Heart left ventricle (tissue), 16 donors: ENCODE data around the gene MMP17. TPM values are rescaled to one million over a fixed set of nuclear protein-coding genes. Genes with fewer than 3 reads are reported as not detected.

ENCODE experiments used
- ATAC-seq, 4 donors: fragments of 200-7000 bp; cut with Tn5 transposase; one replicate each; pipeline ENCODE4 v1.9.1; 2020 to 2022; ENCODE audit warnings: moderate library complexity in 4 of 4, mild to moderate bottlenecking in 3 of 4, moderate number of reproducible peaks in 1 of 4
- DNase-seq, 5 donors: peaks; one replicate each; pipeline ENCODE4 v3.0.0-alpha.2; 2020
- H3K27ac ChIP-seq, 12 donors: fragments of 200-600 bp; sonication (generic) in 4 of 12; one replicate each; pipeline versions ENCODE4 v1.5.0 to v1.8.0; 2016 to 2022; ENCODE audit warnings: mild to moderate bottlenecking in 2 of 12
- H3K27me3 ChIP-seq, 9 donors: fragments of 200-600 bp; sonication (generic) in 2 of 9; one replicate each; pipeline versions ENCODE4 v1.5.1 to v1.8.0; 2016 to 2022; ENCODE audit warnings: mild to moderate bottlenecking in 3 of 9
- H3K36me3 ChIP-seq, 9 donors: fragments of 200-600 bp; sonication (generic) in 2 of 9; one replicate each; pipeline versions ENCODE4 v1.5.0 to v1.8.0; 2018 to 2022; ENCODE audit warnings: mild to moderate bottlenecking in 2 of 9
- H3K4me1 ChIP-seq, 12 donors: fragments of 200-600 bp; sonication (generic) in 4 of 12; one replicate each; pipeline versions ENCODE4 v1.5.0 to v1.8.0; 2016 to 2022; ENCODE audit warnings: mild to moderate bottlenecking in 3 of 12
- H3K4me3 ChIP-seq, 12 donors: fragments of 200-600 bp; sonication (generic) in 4 of 12; one replicate each; pipeline versions ENCODE4 v1.5.0 to v1.8.0; 2017 to 2022; ENCODE audit warnings: mild to moderate bottlenecking in 9 of 12, moderate library complexity in 4 of 12
- H3K9me3 ChIP-seq, 12 donors: fragments of 200-600 bp; sonication (generic) in 4 of 12; one replicate each; pipeline versions ENCODE4 v1.5.0 to v1.8.0; 2016 to 2022; ENCODE audit warnings: mild to moderate bottlenecking in 1 of 12
- POLR2A ChIP-seq, 2 donors: fragments of 450-650 bp; IDR thresholded peaks; one replicate each; pipeline ENCODE4 v1.6.1; 2017; ENCODE audit warnings: antibody characterized with exemption in 2 of 2, mild to moderate bottlenecking in 2 of 2, moderate library complexity in 2 of 2
- WGBS, 4 donors: extraction: QIAGEN DNeasy Blood & Tissue Kit in 2 of 4; methylation state at CpG; one replicate each; pipeline versions ENCODE4 v1.1.5 to v1.1.7; 2013 to 2018; 5-methylcytosine and 5-hydroxymethylcytosine counted together
- intact Hi-C, 10 donors: fragments of 100-400 bp; cut with DNase I; formaldehyde crosslinking; loops; one replicate each; pipeline versions ENCODE4 v1.11.1 to v1.14.2; 2022
- polyA plus RNA-seq, 2 donors: library from polyadenylated mRNA; stranded (reverse); fragments of 200-250 nt; gene quantifications; one replicate each; pipeline ENCODE4 v1.2.3, GENCODE V29; 2013
- total RNA-seq, 9 donors: library from RNA; depleted of rRNA in 2 of 9; stranded (reverse); fragments of >200 nt in 2 of 9; fragmentation: NEBNext Ultra II Directional in 3 of 9; extraction: Animal tissue kit (Norgen Biotek cat#: 25700) in 3 of 9; gene quantifications; one replicate each; pipeline versions ENCODE4 v1.1.0 to v1.2.4, GENCODE V29; 2016 to 2023
- TF ChIP-seq, protein P1 (sequence below), 12 donors: fragments of 200-600 bp; sonication (generic) in 4 of 12; IDR thresholded peaks; one replicate each; pipeline versions ENCODE4 v1.5.0 to v1.8.0; 2018 to 2022; ENCODE audit warnings: antibody characterized with exemption in 12 of 12, mild to moderate bottlenecking in 5 of 12
- donor health status: ischemic (EF 13 %, LVEDD 7.1; RV severe dilation, severe dysfunction).
- donor health status: healthy with polysubstance abuse.
- donor health status: DM: no; HTN: yes; CAD: no.
- donor health status: DM: no; HTN: no; CAD: no.
- donor health status: ischemic (EF 25% LVEDD 6.9; RV normal size, moderate dysfunction).
- donor health status: ischemic (EF 25% LVEDD 5.7; RV mildly dilated, moderate dysfunction).
- donor health status: healthy.
- donor health status: DM: yes; HTN: yes; CAD: no.
- donor health status: ischemic (EF 35%, LVEDD 5.7; RV mildly dilated, moderate dysfunction).
- donor health status: nonischemic (EF 11% LVEDD 7.7; RV severe dilation, severe dysfunction).
- donor health status: DM: yes; HTN: yes; CAD: no.
- donor health status: PGD.
- donor health status: ischemic (EF 29% LVEDD 5.4; RV normal size, mild dysfunction).
- donor health status: nonischemic (EF 23%, LVEDD 6.1; RV moderate dilation, normal function).

Gene MMP17
- total and polyA plus RNA-seq, 11 donors = 0.28 to 2.1 (median 1.2) TPM

DNA sequence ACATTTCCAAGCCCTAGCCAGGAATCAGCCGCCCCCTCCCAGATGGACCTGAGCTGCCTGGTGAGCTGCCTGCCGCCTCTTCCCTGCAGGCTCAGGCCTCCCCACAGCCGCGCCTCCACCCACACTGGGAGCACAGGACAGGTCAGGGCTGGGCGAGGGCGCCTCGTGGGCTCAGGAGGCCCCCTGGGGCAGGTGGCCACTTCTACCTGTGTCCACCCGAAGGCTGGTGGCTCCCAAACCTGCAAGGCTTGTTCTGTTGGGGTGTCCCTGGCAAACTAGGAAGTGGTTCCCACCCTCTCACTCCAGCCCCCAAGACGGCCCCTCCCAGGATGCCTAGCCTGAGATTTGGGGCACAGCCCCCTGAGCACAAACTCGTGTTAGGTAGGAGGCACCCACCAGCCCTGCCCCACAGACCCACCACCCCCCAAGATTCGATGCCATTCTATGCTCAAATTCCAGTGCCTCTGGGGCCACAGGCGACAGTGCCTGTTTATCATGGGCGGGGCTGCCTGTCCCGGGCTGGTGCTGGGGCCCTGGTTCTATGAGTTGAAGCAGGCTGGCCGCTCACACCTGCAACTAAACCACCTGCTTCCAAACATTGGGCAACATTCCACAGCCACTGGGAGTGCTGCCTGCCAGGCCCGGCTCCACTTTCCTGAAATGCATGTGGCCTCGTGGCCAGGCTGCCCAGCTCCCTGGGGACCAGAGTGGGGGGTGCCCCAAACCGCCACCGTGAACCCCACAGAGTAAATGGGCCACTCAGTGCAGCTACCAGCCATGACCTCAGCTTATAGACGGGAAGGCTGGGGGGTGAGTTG, 6.8 kb downstream of the MMP17 start:
- WGBS, 4 donors = 74 to 85% (median 75%) methylated on average over 7 to 20 of the region's 20 CpGs
- Histone ChIP-seq H3K4me1 (peaks cover 0 to 21% (median 13%) of the 10 kb centered on the region in 12 donors), H3K36me3 (no peaks in the 10 kb centered on the region), H3K9me3 (no peaks in the 10 kb centered on the region), H3K27me3 (peaks cover 3 to 53% (median 29%) of the 10 kb centered on the region in 9 donors), H3K4me3 (no peak overlapping the region), H3K27ac (no peak overlapping the region)
- TF ChIP-seq, protein P1, sequence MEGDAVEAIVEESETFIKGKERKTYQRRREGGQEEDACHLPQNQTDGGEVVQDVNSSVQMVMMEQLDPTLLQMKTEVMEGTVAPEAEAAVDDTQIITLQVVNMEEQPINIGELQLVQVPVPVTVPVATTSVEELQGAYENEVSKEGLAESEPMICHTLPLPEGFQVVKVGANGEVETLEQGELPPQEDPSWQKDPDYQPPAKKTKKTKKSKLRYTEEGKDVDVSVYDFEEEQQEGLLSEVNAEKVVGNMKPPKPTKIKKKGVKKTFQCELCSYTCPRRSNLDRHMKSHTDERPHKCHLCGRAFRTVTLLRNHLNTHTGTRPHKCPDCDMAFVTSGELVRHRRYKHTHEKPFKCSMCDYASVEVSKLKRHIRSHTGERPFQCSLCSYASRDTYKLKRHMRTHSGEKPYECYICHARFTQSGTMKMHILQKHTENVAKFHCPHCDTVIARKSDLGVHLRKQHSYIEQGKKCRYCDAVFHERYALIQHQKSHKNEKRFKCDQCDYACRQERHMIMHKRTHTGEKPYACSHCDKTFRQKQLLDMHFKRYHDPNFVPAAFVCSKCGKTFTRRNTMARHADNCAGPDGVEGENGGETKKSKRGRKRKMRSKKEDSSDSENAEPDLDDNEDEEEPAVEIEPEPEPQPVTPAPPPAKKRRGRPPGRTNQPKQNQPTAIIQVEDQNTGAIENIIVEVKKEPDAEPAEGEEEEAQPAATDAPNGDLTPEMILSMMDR (IDR thresholded peaks at IDR 0.05) = no peak
- no peak for TF ChIP-seq POLR2A (IDR thresholded peaks at IDR 0.05)
- ATAC-seq (no peak), DNase-seq (peak in 1 of 5 donors; percentile 61)
- intact Hi-C loops = loop anchor here in 7 of 10 donors (5.0 to 10.0 kb wide), 7 partner anchors 110 to 920 kb away; partner anchors contain the start of gene EP400 (in 4 of the 7)

DNA sequence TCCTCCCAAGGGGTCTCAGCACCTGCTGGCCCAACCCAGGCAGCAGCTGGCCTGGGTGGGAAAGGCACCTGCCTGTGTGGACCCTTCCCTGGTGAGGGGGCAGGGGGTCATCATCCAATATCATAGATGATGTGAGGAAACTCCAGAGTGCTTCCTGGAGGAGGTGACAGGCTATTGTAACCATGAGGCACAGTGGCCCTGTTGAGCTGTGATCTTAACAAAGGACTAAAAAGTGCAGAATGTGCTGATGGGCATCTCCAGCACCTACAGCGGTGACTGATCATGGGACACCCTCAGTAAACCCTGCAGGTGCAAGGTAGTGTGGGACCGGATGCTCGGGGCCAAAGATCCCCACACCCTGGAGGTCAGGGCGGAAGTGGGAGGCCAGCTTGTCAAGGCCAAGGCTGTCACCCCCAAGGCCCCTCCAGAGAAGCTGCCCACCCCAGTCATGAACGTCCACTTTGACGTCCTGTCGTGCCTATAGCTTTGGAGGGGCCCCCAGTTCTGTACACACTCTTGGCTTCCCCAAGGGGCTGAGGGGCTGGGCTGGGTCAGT, 7.5 kb downstream of the MMP17 start:
- peaks cover 3 to 46% (median 26%) of the 10 kb centered on the region in 9 donors for H3K27me3 ChIP-seq
- no peak overlapping the region for H3K4me3 ChIP-seq
- no peak overlapping the region for H3K27ac ChIP-seq
- intact Hi-C loops = loop anchor here in 6 of 10 donors (5.0 to 10.0 kb wide), 5 partner anchors 109 to 921 kb away; partner anchors contain the start of gene EP400 (in 3 of the 6)
- TF ChIP-seq, protein P1 (IDR thresholded peaks at IDR 0.05) = no peak
- TF ChIP-seq POLR2A (IDR thresholded peaks at IDR 0.05) = no peak
- no peak for DNase-seq
- WGBS, 4 donors = 68 to 100% (median 83%) methylated on average over 1 to 7 of the region's 7 CpGs
- ATAC-seq = no peak
- no peaks in the 10 kb centered on the region for H3K9me3 ChIP-seq
- peaks cover 0 to 15% (median 8%) of the 10 kb centered on the region in 12 donors for H3K4me1 ChIP-seq
- H3K36me3 ChIP-seq = no peaks in the 10 kb centered on the region

DNA sequence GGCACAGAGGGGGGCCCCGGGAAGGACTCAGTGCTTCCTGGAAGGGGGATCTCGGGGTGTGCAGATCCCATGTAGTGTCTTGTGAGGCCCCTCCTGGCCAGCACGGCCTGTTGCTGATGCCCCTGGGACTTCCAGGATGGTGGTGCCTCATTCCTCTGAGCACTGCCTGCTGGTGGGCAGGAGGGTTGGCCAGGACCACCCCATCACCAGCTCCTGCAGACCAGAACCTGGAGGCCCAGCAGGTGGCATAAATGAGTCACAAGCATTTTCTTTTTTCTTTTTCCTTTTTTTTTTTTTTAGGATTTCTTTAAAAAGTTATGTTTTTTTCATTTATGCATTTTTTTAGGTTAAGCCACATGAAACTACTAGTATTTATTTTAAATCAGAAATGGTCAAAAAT, 8.0 kb downstream of the MMP17 start:
- no peak overlapping the region for H3K4me3 ChIP-seq
- H3K4me1 ChIP-seq = peaks cover 0 to 10% (median 3%) of the 10 kb centered on the region in 12 donors
- no peaks in the 10 kb centered on the region for H3K9me3 ChIP-seq
- peaks cover 3 to 42% (median 26%) of the 10 kb centered on the region in 9 donors for H3K27me3 ChIP-seq
- no peaks in the 10 kb centered on the region for H3K36me3 ChIP-seq
- 58 to 68% (median 60%) methylated on average over 2 to 3 of the region's 3 CpGs for WGBS, 4 donors
- TF ChIP-seq, protein P1 (IDR thresholded peaks at IDR 0.05) = peak in 8 of 12 donors; percentile 9 to 61 (median 41)
- TF ChIP-seq POLR2A (IDR thresholded peaks at IDR 0.05) = no peak
- DNase-seq = no peak
- ATAC-seq = no peak
- no peak overlapping the region for H3K27ac ChIP-seq
- intact Hi-C loops = loop anchor here in 6 of 10 donors (5.0 to 10.0 kb wide), 5 partner anchors 109 to 921 kb away; partner anchors contain the start of gene EP400 (in 3 of the 6)
